Measurements from ENCODE around the gene SEC63.
A peak's percentile ranks its signal among the peaks of the same experiment; 100 is the strongest.
"Not testable (repeated sequence)": the region's sequence is repeated elsewhere in the genome, so short reads cannot be mapped to it uniquely, and the experiment has no call there.

Gene SEC63, protein sequence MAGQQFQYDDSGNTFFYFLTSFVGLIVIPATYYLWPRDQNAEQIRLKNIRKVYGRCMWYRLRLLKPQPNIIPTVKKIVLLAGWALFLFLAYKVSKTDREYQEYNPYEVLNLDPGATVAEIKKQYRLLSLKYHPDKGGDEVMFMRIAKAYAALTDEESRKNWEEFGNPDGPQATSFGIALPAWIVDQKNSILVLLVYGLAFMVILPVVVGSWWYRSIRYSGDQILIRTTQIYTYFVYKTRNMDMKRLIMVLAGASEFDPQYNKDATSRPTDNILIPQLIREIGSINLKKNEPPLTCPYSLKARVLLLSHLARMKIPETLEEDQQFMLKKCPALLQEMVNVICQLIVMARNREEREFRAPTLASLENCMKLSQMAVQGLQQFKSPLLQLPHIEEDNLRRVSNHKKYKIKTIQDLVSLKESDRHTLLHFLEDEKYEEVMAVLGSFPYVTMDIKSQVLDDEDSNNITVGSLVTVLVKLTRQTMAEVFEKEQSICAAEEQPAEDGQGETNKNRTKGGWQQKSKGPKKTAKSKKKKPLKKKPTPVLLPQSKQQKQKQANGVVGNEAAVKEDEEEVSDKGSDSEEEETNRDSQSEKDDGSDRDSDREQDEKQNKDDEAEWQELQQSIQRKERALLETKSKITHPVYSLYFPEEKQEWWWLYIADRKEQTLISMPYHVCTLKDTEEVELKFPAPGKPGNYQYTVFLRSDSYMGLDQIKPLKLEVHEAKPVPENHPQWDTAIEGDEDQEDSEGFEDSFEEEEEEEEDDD

DNA sequence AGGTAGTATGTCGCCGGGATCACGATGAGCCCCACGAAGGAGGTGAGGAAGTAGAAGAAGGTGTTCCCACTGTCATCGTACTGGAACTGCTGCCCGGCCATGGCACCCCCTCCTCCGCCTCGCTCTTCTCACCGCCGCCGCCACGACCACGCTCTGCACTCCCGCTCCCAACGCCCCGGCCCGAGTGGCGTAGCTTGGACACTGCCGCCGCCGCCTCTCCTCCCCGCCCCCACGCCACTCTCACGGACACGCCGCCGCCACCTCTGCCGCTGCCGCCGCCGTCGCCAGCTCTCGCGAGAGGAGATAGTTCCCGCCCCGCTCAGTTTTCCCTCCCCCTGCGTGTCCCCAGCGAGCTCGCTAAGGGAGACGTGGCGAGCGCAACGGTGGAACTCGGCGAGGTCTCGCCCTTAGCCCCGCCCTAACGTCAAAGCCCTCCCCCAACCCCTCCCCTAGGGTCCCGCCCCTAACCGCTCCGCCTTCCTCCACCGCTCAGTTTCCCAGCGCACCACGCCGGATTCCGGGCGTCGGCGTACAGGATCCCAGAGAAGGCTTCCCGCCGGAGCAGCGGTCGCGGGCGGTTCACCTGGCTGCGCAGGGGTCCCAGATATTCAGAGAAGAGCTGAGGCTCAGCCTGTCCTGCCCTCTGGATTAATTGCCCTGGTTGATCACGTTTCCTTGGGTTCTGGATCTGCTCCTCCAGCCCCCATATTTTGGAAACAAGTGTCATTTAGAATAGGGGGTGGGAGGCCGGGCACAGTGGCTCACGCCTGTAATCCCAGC lies at the start of gene SEC63:
Gene SEC63 (minus strand): TSS at position 300 of the 780 bp plus-strand sequence. CDS start 199 bp downstream, at position 101.
- DNase-seq (ENCODE audit: low spot score) = peak; percentile 97

DNA sequence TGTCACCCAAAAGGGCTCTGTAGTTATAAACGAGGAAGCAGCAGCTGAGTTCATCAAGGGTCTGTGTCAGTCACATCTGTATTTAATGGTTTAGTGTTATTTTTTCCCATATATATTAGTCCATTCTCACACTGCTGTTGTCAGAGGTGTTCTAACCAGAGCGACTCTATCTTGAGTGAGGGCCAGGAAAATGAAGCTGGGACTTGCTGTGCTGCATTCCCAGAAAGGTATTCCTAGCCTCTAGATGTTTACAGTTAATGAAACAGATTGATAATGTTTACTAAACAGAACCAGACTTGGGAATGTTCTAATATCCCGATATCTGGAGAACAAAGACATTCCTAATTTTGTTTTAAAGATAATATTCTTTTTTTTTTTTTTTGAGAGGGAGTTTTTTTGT lies 48.0 kb upstream of the SEC63 start:
- DNase-seq (ENCODE audit: low spot score) = no peak

DNA sequence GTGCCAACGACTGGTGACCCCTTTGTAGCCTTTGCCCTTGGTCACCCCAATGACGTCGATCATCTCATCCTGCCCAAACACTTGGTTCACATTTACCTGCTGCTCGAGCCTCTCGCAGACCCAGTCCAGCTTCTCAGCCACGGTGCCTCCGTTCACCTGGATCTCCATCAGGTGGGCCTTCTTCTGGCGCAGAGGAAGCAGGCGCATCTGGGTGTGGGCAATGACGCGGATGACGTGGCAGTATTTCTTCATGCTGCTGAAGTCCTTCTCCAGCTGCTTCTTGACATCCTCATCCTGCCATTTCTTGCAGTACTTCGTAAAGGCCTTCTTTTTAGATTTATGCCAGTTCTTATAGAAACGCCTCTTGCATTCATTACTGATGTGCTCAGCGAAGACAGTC lies 46.9 kb upstream of the SEC63 start:
- no peak for DNase-seq (ENCODE audit: low spot score)

DNA sequence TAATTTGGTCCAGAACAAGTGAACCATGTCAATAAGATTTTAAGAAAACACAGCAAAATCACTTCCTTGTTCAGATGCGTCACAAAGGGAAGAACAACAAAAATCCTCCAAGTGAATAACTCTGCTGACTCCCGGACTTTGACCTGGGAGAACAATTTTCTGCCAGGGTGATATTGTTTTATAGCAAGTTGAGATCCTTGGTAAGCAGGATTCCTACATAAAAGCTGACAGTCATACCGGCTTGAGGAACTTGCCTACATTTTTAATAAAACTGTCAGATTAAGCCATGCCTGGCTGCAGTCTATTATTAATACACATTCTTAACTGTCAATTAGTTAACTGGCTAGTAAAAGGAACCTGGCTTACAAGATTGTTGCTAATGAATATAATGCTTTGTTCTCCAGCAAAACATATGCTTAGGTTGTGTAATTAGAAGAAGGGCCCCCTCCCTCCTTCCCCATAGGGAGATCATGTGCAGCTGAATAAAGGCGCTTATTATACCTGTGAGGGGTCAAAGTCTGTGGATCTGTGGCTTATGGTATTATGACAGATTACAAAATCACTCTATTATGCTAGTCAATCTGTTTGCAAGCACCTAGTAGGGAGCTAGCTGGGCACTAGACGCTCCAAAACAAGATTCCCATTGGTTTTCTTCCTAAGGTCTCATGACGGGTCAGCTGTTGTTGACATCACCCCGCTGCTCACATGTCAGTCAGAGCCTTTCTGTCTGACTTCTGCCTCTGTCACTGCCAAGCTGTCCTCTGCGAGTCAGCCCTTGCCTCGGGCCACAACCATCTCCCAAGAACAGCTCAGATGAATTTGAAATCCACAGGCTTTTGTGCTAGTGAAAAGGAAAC lies 44.6 kb upstream of the SEC63 start:
- no peak for DNase-seq (ENCODE audit: low spot score)

DNA sequence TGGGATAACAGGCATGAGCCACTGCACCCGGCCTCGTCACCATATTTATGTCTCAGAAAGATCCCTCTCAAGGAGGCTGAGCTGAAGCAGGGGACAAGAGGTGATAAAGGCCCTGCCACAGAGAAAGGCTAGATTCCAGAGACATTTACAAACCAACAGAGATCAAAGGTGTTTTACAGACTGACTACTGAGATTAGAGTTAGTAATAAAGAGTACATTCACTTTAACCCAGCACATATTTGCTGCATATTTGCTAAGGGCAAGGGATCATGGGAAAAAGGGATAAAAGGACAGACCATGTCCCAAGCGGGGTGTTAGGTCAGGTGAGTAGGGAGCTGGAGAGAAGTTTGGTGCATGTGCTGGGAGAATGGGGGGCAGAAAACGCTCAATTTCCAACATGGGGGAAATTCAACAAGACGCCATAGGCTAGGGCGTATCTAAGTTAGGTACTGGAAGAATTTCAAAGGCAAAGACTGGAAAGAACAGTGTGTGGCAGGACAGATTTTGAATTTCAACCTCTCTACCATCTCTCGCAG lies 43.8 kb upstream of the SEC63 start:
- DNase-seq (ENCODE audit: low spot score) = no peak

DNA sequence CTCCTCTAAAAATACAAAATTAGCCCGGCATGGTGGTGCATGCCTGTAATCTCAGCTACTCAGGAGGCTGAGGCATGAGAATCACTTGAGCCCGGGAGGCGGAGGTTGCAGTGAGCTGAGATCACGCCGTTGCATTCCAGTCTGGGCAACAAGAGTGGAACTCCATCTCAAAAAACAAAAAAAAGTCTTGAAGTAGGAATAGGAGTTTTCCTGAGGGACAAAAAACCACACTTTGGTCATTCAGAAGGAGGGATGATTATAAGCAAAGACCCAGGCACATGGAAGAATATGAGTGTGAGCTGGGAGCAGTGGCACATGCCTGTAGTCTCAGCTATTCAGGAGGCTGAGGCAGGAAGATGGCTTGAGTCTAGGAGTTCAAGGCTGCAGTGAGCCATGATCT lies 42.3 kb upstream of the SEC63 start:
- not testable (repeated sequence) for DNase-seq (ENCODE audit: low spot score)

DNA sequence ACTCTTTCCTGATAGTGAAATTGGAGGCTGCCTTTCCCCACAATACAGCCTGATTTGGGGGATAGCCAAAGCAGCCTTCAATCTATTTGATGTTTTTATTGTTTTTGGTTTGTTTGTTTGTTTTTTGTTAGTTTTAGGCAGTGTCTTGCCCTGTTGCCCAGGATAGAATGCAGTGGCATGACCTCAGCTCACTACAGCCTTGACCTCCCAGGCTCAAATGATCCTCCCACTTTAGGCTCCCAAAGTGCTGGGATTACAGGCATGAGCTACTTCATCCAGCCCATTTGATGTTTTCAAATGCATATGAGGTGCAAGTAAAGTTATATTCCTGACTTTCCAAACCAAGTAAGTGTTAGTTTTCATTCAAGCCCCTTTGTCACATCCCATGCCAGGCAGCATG lies 41.3 kb upstream of the SEC63 start:
- no peak for DNase-seq (ENCODE audit: low spot score)

DNA sequence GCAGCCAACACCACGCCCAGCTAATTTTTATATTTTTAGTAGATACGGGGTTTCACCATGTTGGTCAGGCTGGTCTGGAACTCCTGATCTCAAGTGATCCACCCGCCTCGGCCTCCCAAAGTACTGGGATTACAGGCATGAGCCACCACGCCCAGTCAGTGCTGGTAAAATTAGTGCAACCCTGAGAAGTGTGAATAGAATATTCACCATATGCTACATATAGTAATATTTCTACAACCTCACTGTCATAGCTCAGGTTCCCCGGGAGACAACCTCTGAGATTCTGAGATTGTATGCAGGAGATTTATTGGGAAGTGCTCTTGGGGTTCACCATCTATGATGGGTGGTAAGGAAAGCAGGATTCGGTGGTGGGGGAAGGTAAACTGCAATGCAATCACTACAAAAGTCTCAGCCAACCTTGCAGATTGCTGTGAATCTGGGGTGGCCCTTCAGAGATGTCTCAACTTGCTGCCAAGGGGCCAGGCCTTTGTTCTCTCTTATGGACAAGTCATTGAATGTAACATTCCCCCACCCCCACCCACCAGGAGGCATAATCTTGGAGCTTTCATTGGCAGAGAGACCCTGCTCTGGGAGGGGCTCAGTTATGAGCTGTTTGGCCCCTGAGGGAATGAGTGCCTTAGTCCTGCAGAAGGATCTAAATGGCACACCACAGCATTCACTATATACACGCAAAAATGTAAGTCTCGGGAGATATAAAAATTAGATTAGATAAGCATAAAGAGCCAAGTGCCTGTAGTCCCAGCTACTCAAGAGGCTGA lies 34.0 kb upstream of the SEC63 start:
- DNase-seq (ENCODE audit: low spot score) = no peak

DNA sequence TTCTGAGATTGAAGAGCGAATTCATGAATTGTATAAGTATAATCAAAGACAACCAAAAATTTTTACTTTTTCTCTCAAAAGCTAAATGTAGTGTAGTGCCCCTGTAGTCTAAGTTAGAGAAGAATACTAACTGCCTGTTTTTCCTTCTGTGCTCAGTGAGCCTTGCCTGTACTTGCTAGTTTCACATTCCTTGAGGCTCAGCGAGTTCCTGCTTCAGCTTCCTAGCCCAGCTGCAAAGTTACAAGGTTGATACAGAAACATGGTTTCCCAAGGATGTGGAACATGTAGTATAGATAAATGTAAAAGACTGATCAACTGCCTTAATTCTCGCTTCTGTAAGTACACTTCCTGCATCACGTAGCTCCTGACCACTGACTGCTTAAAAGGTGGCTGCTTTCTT lies 33.1 kb upstream of the SEC63 start:
- DNase-seq (ENCODE audit: low spot score) = no peak

DNA sequence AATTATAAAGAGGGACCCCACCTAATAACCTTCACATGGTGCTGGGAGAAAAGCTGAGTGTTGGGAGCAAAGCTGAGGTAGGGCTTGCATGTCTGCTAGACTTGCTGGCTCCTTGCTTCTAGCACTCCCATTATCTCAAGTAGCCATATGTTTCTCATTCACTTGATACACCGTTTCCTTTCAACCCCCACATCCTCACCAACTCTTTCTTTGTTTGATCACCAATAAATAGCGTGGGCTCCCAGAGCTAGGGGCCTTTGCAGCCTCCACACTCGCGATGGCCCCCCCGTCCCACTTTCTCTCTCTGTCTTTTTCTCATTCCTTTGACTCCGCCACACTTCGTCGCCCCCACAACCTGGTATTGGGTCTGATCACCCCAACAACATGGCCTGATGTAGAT lies 32.6 kb upstream of the SEC63 start:
- not testable (repeated sequence) for DNase-seq (ENCODE audit: low spot score)

DNA sequence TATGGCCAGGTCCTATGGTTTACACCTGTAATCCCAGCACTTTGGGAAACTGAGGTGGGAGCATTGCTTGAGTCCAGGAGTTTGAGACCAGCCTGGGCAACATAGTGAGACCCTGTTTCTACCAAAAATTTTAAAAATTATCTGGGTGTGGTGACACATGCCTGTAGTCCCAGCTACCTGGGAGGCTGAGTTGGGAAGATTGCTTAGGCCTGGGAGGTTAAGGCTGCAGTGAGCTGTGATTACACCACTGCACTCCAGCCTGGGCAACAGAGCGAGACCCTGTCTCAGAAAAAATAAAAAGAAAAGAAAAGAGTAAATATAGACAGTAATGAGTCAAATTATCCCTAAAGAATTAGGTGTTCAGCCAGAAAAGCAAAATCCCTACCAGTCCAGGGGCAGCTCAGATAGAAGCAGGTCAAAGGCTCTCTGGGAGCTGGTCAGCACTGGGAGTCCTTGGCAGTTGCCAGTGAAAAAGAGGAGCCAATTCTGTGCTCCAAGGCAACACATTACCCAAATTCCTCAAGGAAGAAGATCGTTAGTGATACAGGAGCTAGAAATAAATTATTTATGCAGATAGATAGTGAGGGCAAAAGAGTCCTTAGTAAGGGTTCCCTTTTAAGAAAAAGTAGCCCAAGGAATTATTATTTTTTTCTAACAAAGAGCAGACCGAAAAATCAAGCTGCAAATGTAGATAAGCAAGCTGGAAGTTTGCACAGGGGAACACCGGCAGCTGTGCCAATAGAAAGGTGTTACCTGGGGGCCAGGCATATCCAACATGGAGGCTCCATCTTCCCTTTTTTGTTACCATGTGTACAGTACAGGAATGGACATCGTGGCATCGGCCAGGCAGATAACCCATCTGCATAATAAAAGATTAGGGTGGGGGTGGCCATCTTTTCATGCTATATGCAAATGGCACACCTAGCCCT lies 31.4 kb upstream of the SEC63 start:
- no peak for DNase-seq (ENCODE audit: low spot score)

DNA sequence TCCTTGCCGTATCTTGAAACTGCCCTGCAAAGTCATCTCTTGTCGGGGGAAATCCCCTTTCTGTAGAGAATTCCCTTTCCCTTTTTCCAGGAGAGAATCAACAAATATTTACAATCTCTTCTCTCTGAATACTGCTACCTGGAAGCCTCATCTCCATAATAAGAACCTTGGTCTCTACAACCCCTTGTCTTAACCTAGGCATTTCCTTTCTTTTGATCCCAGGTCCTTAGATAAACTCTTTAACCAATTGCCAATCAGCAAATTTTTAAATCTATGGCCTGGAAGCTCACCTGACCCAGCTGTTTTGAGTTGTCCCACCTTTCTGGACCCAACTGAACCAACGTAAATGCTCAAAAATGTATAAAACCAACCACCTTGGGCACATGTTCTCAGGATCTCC lies 30.6 kb upstream of the SEC63 start:
- no peak for DNase-seq (ENCODE audit: low spot score)

DNA sequence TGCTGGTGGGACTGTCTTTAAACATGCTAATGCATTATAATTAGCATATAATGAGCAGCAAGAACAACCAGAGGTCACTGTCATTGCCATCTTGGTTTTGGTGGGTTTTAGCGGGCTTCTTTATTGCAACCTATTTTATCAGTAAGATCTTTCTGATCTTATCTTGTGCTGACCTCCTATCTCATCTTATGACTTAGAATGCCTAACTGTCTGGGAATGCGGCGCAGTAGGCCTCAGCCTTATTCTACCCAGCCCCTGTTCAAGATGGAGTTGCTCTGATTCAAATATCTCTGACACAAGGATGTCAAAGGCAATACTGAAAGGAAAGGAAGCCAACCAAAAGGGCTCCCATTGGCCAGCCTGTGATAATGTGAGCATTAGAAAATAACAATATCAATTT lies 29.8 kb upstream of the SEC63 start:
- no peak for DNase-seq (ENCODE audit: low spot score)

DNA sequence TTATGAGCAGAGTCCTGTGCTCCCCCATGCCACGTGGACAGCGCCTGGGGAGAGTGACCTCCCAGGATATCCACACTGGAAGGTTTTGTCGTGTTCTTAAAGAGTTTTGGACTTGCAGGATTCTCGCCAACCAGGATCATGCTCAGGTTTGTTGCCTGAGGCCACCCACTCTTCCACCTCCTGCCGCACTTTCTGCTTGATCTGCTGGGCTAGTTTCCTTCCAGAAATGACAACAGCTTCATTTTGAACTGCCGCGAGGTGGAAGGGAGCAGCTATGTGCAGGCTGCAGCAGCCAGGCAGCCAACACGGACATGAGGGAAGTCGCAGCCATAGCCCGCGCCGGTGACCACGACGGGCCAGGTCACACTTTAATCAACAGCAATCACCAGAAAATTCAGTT lies 27.7 kb upstream of the SEC63 start:
- no peak for DNase-seq (ENCODE audit: low spot score)

DNA sequence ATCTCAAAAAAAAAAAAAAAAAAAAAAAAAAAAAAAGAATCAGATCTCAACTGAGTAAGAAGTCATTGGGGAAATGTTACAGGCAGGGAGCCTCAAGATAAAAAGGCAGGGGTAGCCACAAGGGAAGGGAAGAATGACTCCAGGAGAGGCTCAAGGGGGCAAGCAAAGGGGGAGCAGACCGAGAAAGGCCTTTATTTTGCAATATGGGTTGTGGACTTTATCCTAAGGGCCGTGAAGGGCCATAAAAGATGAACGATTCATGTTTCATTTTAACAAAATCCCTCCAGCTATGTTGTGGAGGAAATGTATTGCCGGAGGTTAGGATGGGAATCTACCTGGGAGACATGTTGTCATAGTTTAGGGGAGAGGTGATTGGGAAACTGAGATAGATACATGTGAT lies 25.8 kb upstream of the SEC63 start:
- no peak for DNase-seq (ENCODE audit: low spot score)

DNA sequence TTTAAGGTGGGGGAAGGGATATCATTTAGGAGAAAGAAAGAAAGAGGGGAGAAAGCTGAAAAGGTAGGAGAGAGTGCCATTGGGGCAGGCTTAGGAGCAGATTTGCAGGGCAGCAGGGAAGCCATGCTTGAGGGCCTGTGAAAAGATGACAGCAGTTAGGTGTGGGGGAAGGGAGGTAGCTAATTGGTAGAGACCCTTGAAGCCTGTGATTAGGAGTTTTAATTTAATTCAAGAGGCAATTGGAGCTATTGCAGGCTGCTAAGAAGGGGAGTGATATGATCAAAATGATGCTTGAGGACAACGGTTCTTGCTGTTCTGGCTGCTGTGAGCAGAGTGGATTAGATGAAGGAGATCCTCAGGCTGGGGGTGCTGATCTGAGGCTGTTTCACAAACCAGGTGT lies 24.5 kb upstream of the SEC63 start:
- DNase-seq (ENCODE audit: low spot score) = no peak

DNA sequence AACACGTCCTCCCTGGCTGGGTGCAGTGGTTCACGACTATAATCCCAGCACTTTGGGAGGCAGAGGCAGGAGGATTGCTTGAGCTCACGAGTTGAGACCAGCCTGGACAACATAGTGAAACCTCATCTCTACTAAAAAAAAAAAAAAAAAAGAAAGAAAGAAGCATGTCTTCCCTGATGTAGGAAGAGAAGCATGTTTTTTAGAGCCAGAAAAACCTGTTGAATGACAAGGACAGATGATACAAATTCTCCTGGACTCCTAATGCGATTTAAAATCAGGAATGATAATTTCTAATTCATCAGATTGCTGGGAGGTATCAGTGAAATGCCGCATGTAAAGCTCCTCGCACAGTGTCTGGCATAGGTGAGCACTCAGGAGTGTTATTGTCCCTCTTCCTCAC lies 23.7 kb upstream of the SEC63 start:
- no peak for DNase-seq (ENCODE audit: low spot score)

DNA sequence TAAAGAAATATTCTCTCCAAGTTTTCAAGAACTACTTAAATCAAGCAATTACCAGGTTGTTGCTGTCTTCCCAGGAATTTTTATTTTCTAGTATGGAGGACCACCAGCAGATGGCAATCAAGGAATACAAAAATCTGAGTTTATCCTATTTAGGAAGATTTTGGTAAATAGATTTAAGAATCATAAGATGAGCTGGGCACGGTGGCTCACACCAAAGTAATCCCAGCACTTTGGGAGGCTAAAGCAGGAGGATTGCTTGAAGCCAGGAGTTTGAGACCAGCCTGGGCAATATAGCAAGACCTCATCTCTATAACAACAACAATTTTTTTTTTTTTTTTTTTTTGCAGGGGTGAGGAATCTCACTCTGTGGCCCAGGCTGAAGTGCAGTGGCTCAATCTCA lies 19.3 kb upstream of the SEC63 start:
- no peak for DNase-seq (ENCODE audit: low spot score)

DNA sequence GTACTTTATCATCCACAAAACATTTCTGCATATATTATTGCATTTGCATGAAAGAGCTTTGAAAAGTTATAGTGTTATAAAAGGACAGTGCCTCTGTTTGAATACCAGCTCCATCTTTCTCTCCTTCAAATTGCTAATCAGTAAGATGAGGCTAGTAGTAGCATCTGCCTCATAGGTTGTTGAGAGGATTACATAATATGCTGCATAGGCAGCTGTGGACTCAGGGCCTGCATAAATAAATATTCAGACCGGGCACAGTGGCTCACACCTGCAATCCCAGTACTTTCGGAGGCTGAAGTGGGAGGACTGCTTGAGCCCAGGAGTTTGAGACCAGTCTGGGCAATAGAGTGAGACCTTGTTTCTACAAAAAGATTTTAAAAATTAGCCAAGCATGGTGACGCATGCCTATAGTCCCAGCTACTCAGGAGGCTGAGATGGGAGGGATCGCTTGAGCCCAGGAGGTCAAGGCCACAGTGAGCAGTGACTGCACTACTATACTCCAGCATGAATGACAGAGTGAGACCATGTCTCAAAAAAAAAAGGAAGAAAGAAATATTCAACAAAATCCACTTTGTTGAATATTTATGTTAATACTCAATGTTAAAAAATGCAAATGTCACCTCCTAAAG lies 18.3 kb upstream of the SEC63 start:
- no peak for DNase-seq (ENCODE audit: low spot score)

Measured in CD4-positive, alpha-beta T cell treated with Interleukin-6 at 100 ng/mL for 8 hours (primary cell).